Measurements from ENCODE around the gene SYNGAP1.
"Not testable (repeated sequence)": the region's sequence is repeated elsewhere in the genome, so short reads cannot be mapped to it uniquely, and the experiment has no call there.

The SYNGAP1 gene

GRCh38 chr6:33483678-33484077 is 63.8 kb downstream of the SYNGAP1 start:
- no peak for DNase-seq

GRCh38 chr6:33484673-33485262 is 64.9 kb downstream of the SYNGAP1 start:
- not testable (repeated sequence) for DNase-seq

GRCh38 chr6:33485680-33486079 is 65.8 kb downstream of the SYNGAP1 start:
- DNase-seq, result not testable (repeated sequence)

- no peak for DNase-seq
Measured at GRCh38 chr6:33488339-33488738, 68.5 kb downstream of the SYNGAP1 start.

GRCh38 chr6:33490198-33490597 is 70.3 kb downstream of the SYNGAP1 start:
- DNase-seq, result no peak

GRCh38 chr6:33490621-33491020 is 70.8 kb downstream of the SYNGAP1 start:
- DNase-seq, result no peak

- no peak for DNase-seq
Measured at GRCh38 chr6:33492093-33492492, 72.2 kb downstream of the SYNGAP1 start.

GRCh38 chr6:33497157-33497556 is 77.3 kb downstream of the SYNGAP1 start:
- no peak for DNase-seq

GRCh38 chr6:33502486-33502885 is 82.6 kb downstream of the SYNGAP1 start:
- no peak for DNase-seq

- DNase-seq, result no peak
Measured at GRCh38 chr6:33504486-33504885, 84.6 kb downstream of the SYNGAP1 start.

All from fibroblast of skin of right biceps (primary cell).